Epidermal melanocyte (primary cell): ENCODE measurements around the gene OR2S2.
"Not testable (repeated sequence)": the region's sequence is repeated elsewhere in the genome, so short reads cannot be mapped to it uniquely, and the experiment has no call there.

Experiments used
- DNase-seq: peaks from one replicate; pipeline ENCODE4 v3.0.0; 2011; ENCODE audit warnings: low spot score; ENCODE audit not compliant: insufficient read length

The OR2S2 gene

GRCh38 chr9:35958104-35958837 is at the start of gene OR2S2:
Gene OR2S2 (minus strand): TSS chr9:35958154. CDS start chr9:35958098, 56 bp downstream.
- DNase-seq, result no peak

GRCh38 chr9:36007316-36007708 is 49.4 kb upstream of the OR2S2 start:
- no peak for DNase-seq

- no peak for DNase-seq
These were observed 48.8 kb upstream of the OR2S2 start for GRCh38 chr9:36006549-36007315.

- no peak for DNase-seq
These were observed 47.9 kb upstream of the OR2S2 start for GRCh38 chr9:36005891-36006290.

GRCh38 chr9:35998333-35998732 is 40.4 kb upstream of the OR2S2 start:
- no peak for DNase-seq

GRCh38 chr9:35997016-35997415 is 39.1 kb upstream of the OR2S2 start:
- DNase-seq, result not testable (repeated sequence)

- no peak for DNase-seq
These were observed 38.5 kb upstream of the OR2S2 start for GRCh38 chr9:35996358-35996970.

- no peak for DNase-seq
These were observed 37.0 kb upstream of the OR2S2 start for GRCh38 chr9:35994959-35995358.

- no peak for DNase-seq
These were observed 36.2 kb upstream of the OR2S2 start for GRCh38 chr9:35993976-35994720.

- DNase-seq, result not testable (repeated sequence)
These were observed 35.2 kb upstream of the OR2S2 start for GRCh38 chr9:35993136-35993535.

GRCh38 chr9:35990155-35990554 is 32.2 kb upstream of the OR2S2 start:
- no peak for DNase-seq

GRCh38 chr9:35984021-35984420 is 26.1 kb upstream of the OR2S2 start:
- DNase-seq, result no peak

GRCh38 chr9:35981699-35982098 is 23.7 kb upstream of the OR2S2 start:
- DNase-seq, result no peak

- no peak for DNase-seq
These were observed 22.5 kb upstream of the OR2S2 start for GRCh38 chr9:35980289-35981011.

GRCh38 chr9:35978792-35979191 is 20.8 kb upstream of the OR2S2 start:
- no peak for DNase-seq

GRCh38 chr9:35976726-35977125 is 18.8 kb upstream of the OR2S2 start:
- DNase-seq, result no peak

GRCh38 chr9:35974800-35975199 is 16.8 kb upstream of the OR2S2 start:
- DNase-seq, result no peak

GRCh38 chr9:35972093-35972492 is 14.1 kb upstream of the OR2S2 start:
- DNase-seq, result no peak

- DNase-seq, result no peak
These were observed 9.1 kb upstream of the OR2S2 start for GRCh38 chr9:35967042-35967441.

GRCh38 chr9:35966433-35966832 is 8.5 kb upstream of the OR2S2 start:
- DNase-seq, result no peak

- DNase-seq, result no peak
These were observed 7.1 kb upstream of the OR2S2 start for GRCh38 chr9:35965011-35965410.
